DOHH2 (cell line): ENCODE measurements around the gene CPHXL2.

Experiments used
- H3F3A ChIP-seq: fragments of 200-600 bp; sonication (generic), shearing (Covaris generic); 2 replicates; pipeline ENCODE4 v1.6.0; 2016; ENCODE audit warnings: antibody characterized with exemption, mild to moderate bottlenecking; ENCODE audit not compliant: control insufficient read depth, insufficient read depth
- H3K27ac ChIP-seq: fragments of 200-600 bp; sonication (generic); 2 replicates; pipeline ENCODE4 v1.5.1; 2014; ENCODE audit warnings: low read depth, mild to moderate bottlenecking, low read length, moderate library complexity
- H3K27me3 ChIP-seq: fragments of 200-600 bp; sonication (generic); 2 replicates; pipeline ENCODE4 v1.6.1; 2014; ENCODE audit warnings: mild to moderate bottlenecking, low read length, mixed read lengths; ENCODE audit not compliant: control insufficient read depth
- H3K36me3 ChIP-seq: fragments of 200-600 bp; sonication (generic); 2 replicates; pipeline ENCODE4 v1.6.1; 2014; ENCODE audit warnings: mild to moderate bottlenecking, low read length, moderate library complexity, mixed read lengths; ENCODE audit not compliant: control insufficient read depth
- H3K4me1 ChIP-seq: fragments of 200-600 bp; sonication (generic); 2 replicates; pipeline ENCODE4 v1.6.1; 2014; ENCODE audit warnings: mild to moderate bottlenecking, low read length, mixed read lengths; ENCODE audit not compliant: control insufficient read depth
- H3K4me2 ChIP-seq: fragments of 200-600 bp; sonication (generic); 2 replicates; pipeline ENCODE4 v1.6.0; 2014; ENCODE audit warnings: mild to moderate bottlenecking, low read length, moderate library complexity
- H3K4me3 ChIP-seq: fragments of 200-600 bp; sonication (generic); 2 replicates; pipeline ENCODE4 v1.5.1; 2014; ENCODE audit warnings: mild to moderate bottlenecking, low read length, mixed read lengths
- H3K79me2 ChIP-seq: fragments of 200-600 bp; sonication (generic); 2 replicates; pipeline ENCODE4 v1.6.1; 2014; ENCODE audit warnings: mild to moderate bottlenecking, low read length, mixed read lengths; ENCODE audit not compliant: control insufficient read depth
- H3K9me2 ChIP-seq: fragments of 200-600 bp; sonication (generic); replicated peaks from 2 replicates; pipeline ENCODE4 v1.6.1; 2014; ENCODE audit warnings: mild to moderate bottlenecking, low read length, mixed read lengths; ENCODE audit not compliant: control insufficient read depth
- H3K9me3 ChIP-seq: fragments of 200-600 bp; sonication (generic); 2 replicates; pipeline ENCODE4 v1.6.1; 2014; ENCODE audit warnings: antibody characterized with exemption, low read length, mixed read lengths; ENCODE audit not compliant: control insufficient read depth, insufficient read depth
- H4K20me1 ChIP-seq: fragments of 200-600 bp; sonication (generic); 2 replicates; pipeline ENCODE4 v1.6.0; 2014; ENCODE audit warnings: low read depth, mild to moderate bottlenecking, antibody characterized with exemption, low read length, moderate library complexity; ENCODE audit not compliant: control insufficient read depth, insufficient read depth
- EZH2phosphoT487 ChIP-seq: fragments of 200-600 bp; sonication (generic); IDR thresholded peaks from 2 replicates; pipeline ENCODE4 v1.6.1; 2017; ENCODE audit warnings: borderline replicate concordance, mild to moderate bottlenecking, antibody characterized with exemption, low read length, moderate library complexity, mixed read lengths
- TF ChIP-seq, protein P1 (sequence below): fragments of 200-600 bp; sonication (generic); IDR thresholded peaks from one replicate; pipeline ENCODE4 v1.5.1; 2014; ENCODE audit warnings: antibody characterized with exemption, mild to moderate bottlenecking, low read depth, low read length; ENCODE audit not compliant: poor library complexity, severe bottlenecking

The CPHXL2 gene

DNA sequence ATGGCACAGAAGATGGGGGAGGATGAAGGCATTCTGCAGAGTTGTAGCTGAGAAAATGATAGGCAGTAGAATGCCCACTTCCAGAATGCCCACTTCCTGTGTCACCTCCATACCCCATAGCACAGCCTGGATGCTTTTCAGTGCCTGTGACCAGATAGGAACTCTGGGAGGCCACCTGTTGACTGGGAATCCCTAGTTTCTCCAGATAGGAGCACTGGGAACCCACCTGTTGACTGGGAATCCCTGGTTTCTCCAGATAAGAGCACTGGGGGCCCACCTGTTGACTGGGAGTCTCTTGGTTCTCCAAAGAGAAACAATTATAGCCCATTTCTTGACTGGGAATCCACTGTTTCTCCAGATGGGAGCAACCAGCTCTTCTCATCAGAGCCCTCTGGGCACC lies 37.9 kb upstream of the CPHXL2 start:
- Histone ChIP-seq H3K27me3 (0 out of 2 replicates have a peak, but pooled peaks cover 3% of the 10 kb centered on the region), H4K20me1 (no peaks in the 10 kb centered on the region), H3K4me2 (no peak overlapping the region), H3K9me3 (peaks cover 19% of the 10 kb centered on the region), H3K4me1 (no peaks in the 10 kb centered on the region), H3K4me3 (no peak overlapping the region), H3F3A (no peaks in the 10 kb centered on the region), H3K9me2 (no peaks in the 10 kb centered on the region), H3K79me2 (no peaks in the 10 kb centered on the region), H3K27ac (no peak overlapping the region), H3K36me3 (no peaks in the 10 kb centered on the region)
- TF ChIP-seq, protein P1, sequence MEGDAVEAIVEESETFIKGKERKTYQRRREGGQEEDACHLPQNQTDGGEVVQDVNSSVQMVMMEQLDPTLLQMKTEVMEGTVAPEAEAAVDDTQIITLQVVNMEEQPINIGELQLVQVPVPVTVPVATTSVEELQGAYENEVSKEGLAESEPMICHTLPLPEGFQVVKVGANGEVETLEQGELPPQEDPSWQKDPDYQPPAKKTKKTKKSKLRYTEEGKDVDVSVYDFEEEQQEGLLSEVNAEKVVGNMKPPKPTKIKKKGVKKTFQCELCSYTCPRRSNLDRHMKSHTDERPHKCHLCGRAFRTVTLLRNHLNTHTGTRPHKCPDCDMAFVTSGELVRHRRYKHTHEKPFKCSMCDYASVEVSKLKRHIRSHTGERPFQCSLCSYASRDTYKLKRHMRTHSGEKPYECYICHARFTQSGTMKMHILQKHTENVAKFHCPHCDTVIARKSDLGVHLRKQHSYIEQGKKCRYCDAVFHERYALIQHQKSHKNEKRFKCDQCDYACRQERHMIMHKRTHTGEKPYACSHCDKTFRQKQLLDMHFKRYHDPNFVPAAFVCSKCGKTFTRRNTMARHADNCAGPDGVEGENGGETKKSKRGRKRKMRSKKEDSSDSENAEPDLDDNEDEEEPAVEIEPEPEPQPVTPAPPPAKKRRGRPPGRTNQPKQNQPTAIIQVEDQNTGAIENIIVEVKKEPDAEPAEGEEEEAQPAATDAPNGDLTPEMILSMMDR = no peak
- no peak for TF ChIP-seq EZH2phosphoT487

DNA sequence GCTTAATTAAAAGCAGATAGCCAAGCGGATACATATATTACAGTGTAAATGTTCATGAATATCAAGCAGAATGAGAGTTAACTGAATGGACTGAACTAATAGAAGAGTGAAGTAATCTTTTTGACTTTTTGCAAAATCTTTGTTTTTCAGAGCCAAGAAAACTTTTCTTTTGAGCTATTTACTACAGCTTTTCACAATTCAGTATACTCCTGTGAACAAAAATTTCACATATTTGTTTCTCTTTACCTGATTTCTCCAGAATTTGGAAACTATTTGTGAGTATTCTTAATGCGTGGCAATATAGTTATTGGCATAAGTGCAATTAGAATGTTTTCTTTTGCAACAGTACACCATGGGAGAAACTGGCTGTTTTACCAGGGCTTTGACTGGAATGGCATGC lies 33.5 kb upstream of the CPHXL2 start:
- Histone ChIP-seq H3K9me3 (peaks cover 28% of the 10 kb centered on the region), H3K4me3 (no peak overlapping the region), H4K20me1 (no peaks in the 10 kb centered on the region), H3K4me1 (no peaks in the 10 kb centered on the region), H3K9me2 (no peaks in the 10 kb centered on the region), H3K27ac (no peak overlapping the region), H3K79me2 (no peaks in the 10 kb centered on the region), H3K4me2 (no peak overlapping the region), H3K27me3 (no peaks in the 10 kb centered on the region), H3K36me3 (no peaks in the 10 kb centered on the region), H3F3A (no peaks in the 10 kb centered on the region)
- TF ChIP-seq EZH2phosphoT487 = no peak
- TF ChIP-seq, protein P1 = no peak

DNA sequence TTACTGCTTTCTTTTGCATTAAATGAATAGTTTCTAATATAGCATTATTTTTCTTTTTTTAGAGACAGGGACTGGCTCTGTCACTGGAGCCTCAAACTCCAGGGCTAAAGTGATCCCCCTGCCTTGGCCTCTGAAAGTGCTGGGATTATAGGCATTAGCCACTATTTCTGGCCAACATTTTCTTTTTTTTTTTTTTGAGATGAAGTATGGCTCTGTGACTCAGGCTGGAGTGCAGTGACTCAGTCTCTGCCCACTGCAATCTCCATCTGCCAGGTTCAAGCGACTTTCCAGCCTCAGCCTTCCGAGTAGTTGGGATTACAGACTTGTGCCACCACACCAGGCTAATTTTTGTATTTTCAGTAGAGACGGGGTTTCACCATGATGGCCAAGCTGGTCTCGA lies 26.5 kb upstream of the CPHXL2 start:
- no peaks in the 10 kb centered on the region for H3K9me2 ChIP-seq
- no peaks in the 10 kb centered on the region for H3K27me3 ChIP-seq
- no peaks in the 10 kb centered on the region for H3K36me3 ChIP-seq
- H3K4me1 ChIP-seq = no peaks in the 10 kb centered on the region
- no peak overlapping the region for H3K27ac ChIP-seq
- no peaks in the 10 kb centered on the region for H3F3A ChIP-seq
- H3K4me2 ChIP-seq = no peak overlapping the region
- H4K20me1 ChIP-seq = no peaks in the 10 kb centered on the region
- no peaks in the 10 kb centered on the region for H3K79me2 ChIP-seq
- H3K9me3 ChIP-seq = no peaks in the 10 kb centered on the region
- no peak overlapping the region for H3K4me3 ChIP-seq
- TF ChIP-seq EZH2phosphoT487 = no peak
- TF ChIP-seq, protein P1 = no peak

DNA sequence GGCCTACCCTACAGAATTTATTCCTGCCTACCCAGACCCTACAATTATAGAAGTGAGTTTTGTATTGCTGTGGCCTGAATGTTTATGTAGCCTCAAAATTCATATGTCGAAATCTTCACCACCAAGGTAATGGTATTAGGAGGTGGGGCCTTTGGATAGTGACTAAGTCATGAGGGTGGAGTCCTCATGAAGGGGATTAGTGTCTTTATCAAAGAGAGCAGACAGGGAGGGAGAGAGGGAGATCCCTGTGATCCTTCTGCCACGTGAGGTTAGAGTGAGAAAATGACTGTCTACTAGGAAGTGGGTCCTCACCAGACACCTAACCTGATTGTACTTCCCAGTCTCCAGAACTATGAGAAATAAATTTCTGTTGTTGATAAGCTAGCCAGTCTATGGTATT lies 25.4 kb upstream of the CPHXL2 start:
- H3K27ac ChIP-seq = no peak overlapping the region
- H3F3A ChIP-seq = no peaks in the 10 kb centered on the region
- H3K9me2 ChIP-seq = no peaks in the 10 kb centered on the region
- no peaks in the 10 kb centered on the region for H3K36me3 ChIP-seq
- no peaks in the 10 kb centered on the region for H3K79me2 ChIP-seq
- H4K20me1 ChIP-seq = no peaks in the 10 kb centered on the region
- no peaks in the 10 kb centered on the region for H3K27me3 ChIP-seq
- H3K4me1 ChIP-seq = no peaks in the 10 kb centered on the region
- TF ChIP-seq EZH2phosphoT487 = no peak
- TF ChIP-seq, protein P1 = no peak
- H3K4me3 ChIP-seq = no peak overlapping the region
- H3K9me3 ChIP-seq = no peaks in the 10 kb centered on the region
- H3K4me2 ChIP-seq = no peak overlapping the region
